GM12864 (cell line): ENCODE results near the gene OXLD1.

ENCODE experiments used
- DNase-seq: peaks from one replicate; pipeline ENCODE4 v3.0.0-alpha.2; 2011; ENCODE audit warnings: low read depth
- H3K4me3 ChIP-seq: 2 replicates; pipeline ENCODE4 v1.5.1; 2011; ENCODE audit warnings: mild to moderate bottlenecking, low read depth, low read length, control low read depth
- CTCF ChIP-seq: IDR thresholded peaks from 2 replicates; pipeline ENCODE4 v1.5.1; 2011; ENCODE audit warnings: low read depth, mild to moderate bottlenecking, moderate library complexity, low read length, control low read depth, inconsistent platforms; ENCODE audit errors: missing control alignments

OXLD1 gene

GRCh38 chr17:81701288-81702071 lies 35.1 kb upstream of the OXLD1 start:
- H3K4me3 ChIP-seq: peak overlapping the region; percentile 81
- no peak for DNase-seq
- no peak for TF ChIP-seq CTCF

DNA sequence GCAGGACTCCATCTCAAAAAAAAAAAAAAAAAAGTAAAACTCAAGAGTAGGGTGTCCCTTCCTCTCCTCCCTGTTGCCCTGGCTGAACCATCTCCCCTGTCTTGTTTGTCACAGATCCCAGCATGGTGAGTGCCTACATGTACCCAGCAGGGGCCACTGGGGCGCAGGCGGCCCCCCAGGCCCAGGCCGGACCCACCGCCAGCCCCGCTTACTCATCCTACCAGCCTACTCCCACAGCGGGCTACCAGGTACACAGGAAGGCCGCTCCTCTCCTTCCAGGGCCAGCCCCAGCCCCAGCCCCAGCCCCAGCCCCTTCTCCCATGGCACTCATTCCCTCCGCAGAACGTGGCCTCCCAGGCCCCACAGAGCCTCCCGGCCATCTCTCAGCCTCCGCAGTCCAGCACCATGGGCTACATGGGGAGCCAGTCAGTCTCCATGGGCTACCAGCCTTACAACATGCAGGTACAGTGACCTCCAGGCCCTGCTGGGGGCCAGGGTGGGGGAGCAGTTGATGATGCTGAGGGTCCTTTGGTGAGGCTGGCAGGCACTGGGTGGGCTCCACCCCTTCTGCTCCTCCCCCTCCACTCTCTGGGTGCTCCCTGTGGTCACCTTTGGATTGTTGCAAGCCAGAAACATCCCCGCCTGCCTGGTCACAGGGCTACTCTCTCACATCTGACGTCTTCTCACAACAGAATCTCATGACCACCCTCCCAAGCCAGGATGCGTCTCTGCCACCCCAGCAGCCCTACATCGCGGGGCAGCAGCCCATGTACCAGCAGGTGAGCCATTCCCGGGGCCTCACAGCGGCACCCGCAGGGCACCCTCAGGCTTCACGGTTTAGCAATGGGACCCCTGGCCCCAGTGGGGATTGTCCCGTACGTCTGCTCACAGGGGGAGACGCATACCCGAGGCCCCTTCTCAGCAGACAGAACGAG lies 34.2 kb upstream of the OXLD1 start:
- DNase-seq: no peak
- H3K4me3 ChIP-seq: no peak overlapping the region
- TF ChIP-seq CTCF: no peak

DNA sequence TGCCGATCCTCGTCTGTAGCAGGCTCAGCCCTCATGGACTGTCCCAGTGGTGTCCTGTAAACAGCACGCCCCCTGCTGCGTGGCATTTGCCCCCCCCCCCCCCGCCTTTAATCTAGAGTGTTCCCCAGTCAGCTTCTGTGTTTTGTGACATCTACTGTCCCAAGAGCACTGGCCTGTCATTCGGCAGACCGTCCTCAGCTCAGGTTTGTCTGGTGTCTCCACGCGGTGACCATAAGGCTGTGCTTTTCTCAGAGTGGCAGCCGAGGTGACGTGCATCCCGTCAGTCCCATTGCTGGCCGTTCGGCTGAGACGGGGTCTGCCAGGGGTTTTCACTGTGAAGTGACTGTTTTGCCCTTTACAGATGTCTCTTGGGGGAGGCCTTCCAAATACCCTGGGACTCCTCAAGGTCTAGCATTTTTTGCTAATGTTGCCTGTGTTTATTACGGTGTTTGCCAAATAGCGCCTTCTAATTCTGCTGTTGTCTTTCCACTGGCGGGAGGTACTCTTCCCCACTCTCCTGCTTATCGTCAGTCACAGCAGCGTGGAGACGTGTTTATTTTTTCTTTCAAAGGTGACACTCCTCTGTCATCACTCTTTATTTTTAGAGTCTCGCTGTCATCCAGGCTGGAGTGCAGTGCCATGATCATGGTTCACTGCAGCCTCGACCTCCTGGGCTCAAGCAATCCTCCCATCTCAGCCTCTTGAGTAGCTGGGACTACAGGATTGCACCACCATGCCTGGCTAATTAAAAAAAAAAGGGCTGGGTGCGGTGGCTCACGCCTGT lies 31.0 kb upstream of the OXLD1 start:
- no peak overlapping the region for H3K4me3 ChIP-seq
- DNase-seq: no peak
- TF ChIP-seq CTCF: no peak

DNA sequence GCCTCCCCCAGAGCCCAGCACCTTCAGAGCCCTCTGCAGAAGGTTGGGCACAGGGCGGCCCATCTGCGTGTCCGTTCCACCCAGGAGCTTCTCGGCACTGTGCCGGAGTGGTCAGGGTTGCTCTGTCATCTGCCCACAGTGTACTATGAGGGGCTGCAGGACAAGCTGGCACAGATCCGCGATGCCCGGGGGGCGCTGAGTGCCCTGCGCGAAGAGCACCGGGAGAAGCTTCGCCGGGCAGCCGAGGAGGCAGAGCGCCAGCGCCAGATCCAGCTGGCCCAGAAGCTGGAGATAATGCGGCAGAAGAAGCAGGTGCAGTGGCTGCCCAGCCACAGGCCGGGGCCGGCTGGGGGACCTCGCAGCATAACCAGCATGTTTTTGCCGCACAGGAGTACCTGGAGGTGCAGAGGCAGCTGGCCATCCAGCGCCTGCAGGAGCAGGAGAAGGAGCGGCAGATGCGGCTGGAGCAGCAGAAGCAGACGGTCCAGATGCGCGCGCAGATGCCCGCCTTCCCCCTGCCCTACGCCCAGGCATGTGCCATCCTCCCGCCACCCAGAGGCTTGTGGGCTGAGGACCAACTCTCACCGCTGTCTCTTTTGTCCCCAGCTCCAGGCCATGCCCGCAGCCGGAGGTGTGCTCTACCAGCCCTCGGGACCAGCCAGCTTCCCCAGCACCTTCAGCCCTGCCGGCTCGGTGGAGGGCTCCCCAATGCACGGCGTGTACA lies 30.0 kb upstream of the OXLD1 start:
- no peak overlapping the region for H3K4me3 ChIP-seq
- DNase-seq: no peak
- no peak for TF ChIP-seq CTCF

- no peak for DNase-seq
- H3K4me3 ChIP-seq: no peak overlapping the region
- no peak for TF ChIP-seq CTCF
Observed at GRCh38 chr17:81695801-81696200, 29.4 kb upstream of the OXLD1 start.

DNA sequence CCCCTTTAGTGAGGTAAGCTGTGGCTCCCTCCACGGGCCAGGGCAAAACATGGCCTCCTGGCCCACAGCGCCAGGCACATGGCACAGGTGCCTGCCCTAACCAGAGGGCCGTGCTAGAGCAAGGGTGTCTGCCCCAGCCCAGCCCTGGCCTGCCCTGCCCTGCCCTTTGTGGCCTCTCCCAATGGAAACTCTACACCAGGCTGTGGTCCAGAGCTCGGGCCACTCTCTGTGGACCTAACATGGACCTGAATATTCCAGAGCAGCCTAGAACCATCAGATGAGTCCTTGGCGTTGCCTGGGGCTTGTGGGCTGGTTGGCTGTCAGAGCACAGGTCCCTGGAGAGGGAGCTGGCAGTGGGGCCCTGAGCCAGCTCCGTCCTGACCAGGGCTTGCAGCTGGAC lies 28.8 kb upstream of the OXLD1 start:
- no peak for DNase-seq
- H3K4me3 ChIP-seq: no peak overlapping the region
- no peak for TF ChIP-seq CTCF
